ENCODE measurements around the gene SHISA9. TPM values are rescaled to one million over a fixed set of nuclear protein-coding genes. Genes with fewer than 3 reads are reported as not detected.

Gene SHISA9
- polyA plus RNA-seq, 3 donors = 0.01 TPM; not detected in 2

GRCh38 chr16:12998361-12999085 lies 97.1 kb downstream of the SHISA9 start:
- TF ChIP-seq, protein P1, sequence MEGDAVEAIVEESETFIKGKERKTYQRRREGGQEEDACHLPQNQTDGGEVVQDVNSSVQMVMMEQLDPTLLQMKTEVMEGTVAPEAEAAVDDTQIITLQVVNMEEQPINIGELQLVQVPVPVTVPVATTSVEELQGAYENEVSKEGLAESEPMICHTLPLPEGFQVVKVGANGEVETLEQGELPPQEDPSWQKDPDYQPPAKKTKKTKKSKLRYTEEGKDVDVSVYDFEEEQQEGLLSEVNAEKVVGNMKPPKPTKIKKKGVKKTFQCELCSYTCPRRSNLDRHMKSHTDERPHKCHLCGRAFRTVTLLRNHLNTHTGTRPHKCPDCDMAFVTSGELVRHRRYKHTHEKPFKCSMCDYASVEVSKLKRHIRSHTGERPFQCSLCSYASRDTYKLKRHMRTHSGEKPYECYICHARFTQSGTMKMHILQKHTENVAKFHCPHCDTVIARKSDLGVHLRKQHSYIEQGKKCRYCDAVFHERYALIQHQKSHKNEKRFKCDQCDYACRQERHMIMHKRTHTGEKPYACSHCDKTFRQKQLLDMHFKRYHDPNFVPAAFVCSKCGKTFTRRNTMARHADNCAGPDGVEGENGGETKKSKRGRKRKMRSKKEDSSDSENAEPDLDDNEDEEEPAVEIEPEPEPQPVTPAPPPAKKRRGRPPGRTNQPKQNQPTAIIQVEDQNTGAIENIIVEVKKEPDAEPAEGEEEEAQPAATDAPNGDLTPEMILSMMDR (IDR thresholded peaks at IDR 0.05) = no peak
- H3K79me2 ChIP-seq (ENCODE audit: insufficient read depth, low read length) = no peaks in the 10 kb centered on the region
- no peaks in the 10 kb centered on the region for H3K27me3 ChIP-seq (ENCODE audit: control insufficient read depth in 2 of 2, insufficient read depth in 2 of 2, low read length in 2 of 2)
- H3K27ac ChIP-seq (ENCODE audit: low read depth in 1 of 2, low read length in 2 of 2) = no peak overlapping the region
- no peaks in the 10 kb centered on the region for H3K9me3 ChIP-seq (replicated peaks in 1 of 2; ENCODE audit: control insufficient read depth in 1 of 2, insufficient read depth in 1 of 2, low read length in 2 of 2)
- no peak overlapping the region for H3K4me3 Mint-ChIP-seq
- H4K20me1 ChIP-seq (ENCODE audit: insufficient read depth, low read length) = no peaks in the 10 kb centered on the region
- H3K27ac Mint-ChIP-seq = no peak overlapping the region
- H3K4me3 ChIP-seq (replicated peaks in 1 of 3; ENCODE audit: low read depth in 2 of 3, low read length in 3 of 3) = no peak overlapping the region
- no peaks in the 10 kb centered on the region for H3K4me1 Mint-ChIP-seq
- no peaks in the 10 kb centered on the region for H3K36me3 Mint-ChIP-seq
- H3K9me3 Mint-ChIP-seq = peaks cover 0 to 12% (median 0%) of the 10 kb centered on the region in 7 donors
- WGBS (ENCODE audit: insufficient coverage) = no CpG with 5 or more reads among the region's 7 CpGs
- intact Hi-C loops (cut with micrococcal nuclease) = no loop called here
- no peak overlapping the region for H2AFZ ChIP-seq (ENCODE audit: insufficient read depth, low read depth, low read length, poor library complexity, severe bottlenecking)
- no peak overlapping the region for H3K4me2 ChIP-seq (replicated peaks; ENCODE audit: extremely low read depth, low read length, poor library complexity, severe bottlenecking)
- H3K4me1 ChIP-seq (ENCODE audit: control insufficient read depth in 1 of 2, insufficient read depth in 2 of 2, low read length in 2 of 2) = no peaks in the 10 kb centered on the region
- no peaks in the 10 kb centered on the region for H3K36me3 ChIP-seq (replicated peaks in 1 of 2; ENCODE audit: control insufficient read depth in 1 of 2, insufficient read depth in 2 of 2, low read length in 2 of 2)
- H3K27me3 Mint-ChIP-seq (ENCODE audit: low read depth in 3 of 3) = peaks cover 0 to 4% (median 0%) of the 10 kb centered on the region in 3 donors
- H3K9ac ChIP-seq (ENCODE audit: insufficient read depth, low read length, poor library complexity, severe bottlenecking) = no peak overlapping the region
- DNase-seq = no peak

GRCh38 chr16:12999368-12999767 lies 98.0 kb downstream of the SHISA9 start:
- WGBS (ENCODE audit: insufficient coverage) = 93% methylated on average over 2 of the region's 3 CpGs
- Mint-ChIP-seq H3K27me3 (ENCODE audit: low read depth in 3 of 3) (peaks cover 0 to 3% (median 0%) of the 10 kb centered on the region in 3 donors), H3K9me3 (peaks cover 0 to 13% (median 1%) of the 10 kb centered on the region in 7 donors), H3K36me3 (no peaks in the 10 kb centered on the region), H3K4me3 (no peak overlapping the region), H3K4me1 (no peaks in the 10 kb centered on the region), H3K27ac (no peak overlapping the region)
- Histone ChIP-seq H3K4me2 (replicated peaks; ENCODE audit: extremely low read depth, low read length, poor library complexity, severe bottlenecking) (no peak overlapping the region), H4K20me1 (ENCODE audit: insufficient read depth, low read length) (no peaks in the 10 kb centered on the region), H3K4me1 (ENCODE audit: control insufficient read depth in 1 of 2, insufficient read depth in 2 of 2, low read length in 2 of 2) (no peaks in the 10 kb centered on the region), H3K27me3 (ENCODE audit: control insufficient read depth in 2 of 2, insufficient read depth in 2 of 2, low read length in 2 of 2) (no peaks in the 10 kb centered on the region), H3K9ac (ENCODE audit: insufficient read depth, low read length, poor library complexity, severe bottlenecking) (no peak overlapping the region), H3K27ac (ENCODE audit: low read depth in 1 of 2, low read length in 2 of 2) (no peak overlapping the region), H3K79me2 (ENCODE audit: insufficient read depth, low read length) (no peaks in the 10 kb centered on the region), H3K4me3 (replicated peaks in 1 of 3; ENCODE audit: low read depth in 2 of 3, low read length in 3 of 3) (no peak overlapping the region), H3K36me3 (replicated peaks in 1 of 2; ENCODE audit: control insufficient read depth in 1 of 2, insufficient read depth in 2 of 2, low read length in 2 of 2) (no peaks in the 10 kb centered on the region), H2AFZ (ENCODE audit: insufficient read depth, low read depth, low read length, poor library complexity, severe bottlenecking) (no peak overlapping the region), H3K9me3 (replicated peaks in 1 of 2; ENCODE audit: control insufficient read depth in 1 of 2, insufficient read depth in 1 of 2, low read length in 2 of 2) (no peaks in the 10 kb centered on the region)
- no peak for DNase-seq
- intact Hi-C loops (cut with micrococcal nuclease) = no loop called here
- TF ChIP-seq, protein P1 (IDR thresholded peaks at IDR 0.05) = no peak

All from CD14-positive monocyte (primary cell).